Fibroblast of villous mesenchyme (primary cell): ENCODE data around the gene TMEM53. TPM values are rescaled to one million over a fixed set of nuclear protein-coding genes. Genes with fewer than 3 reads are reported as not detected.
A peak's percentile ranks its signal among the peaks of the same experiment; 100 is the strongest.

Experiments
- DNase-seq: peaks from one replicate; pipeline ENCODE4 v3.0.0-alpha.2; 2010; ENCODE audit warnings: low read depth
- H3K4me3 ChIP-seq: 2 replicates; pipeline ENCODE4 v1.5.1; 2011; ENCODE audit warnings: low read depth, mild to moderate bottlenecking, low read length
- CTCF ChIP-seq: IDR thresholded peaks from 2 replicates; pipeline ENCODE4 v1.5.1; 2012; ENCODE audit warnings: low read depth, mild to moderate bottlenecking, low read length; ENCODE audit not compliant: insufficient read depth
- total RNA-seq: library from RNA; depleted of rRNA; stranded (reverse); fragments of >200 nt; gene quantifications from 2 replicates; pipeline ENCODE4 v1.2.3, GENCODE V29; 2012

TMEM53 gene
- total RNA-seq, 1 donor: 7.3 TPM

GRCh38 chr1:44681905-44682882 is 7.9 kb upstream of the TMEM53 start:
- no peak for DNase-seq
- H3K4me3 ChIP-seq: no peak overlapping the region
- no peak for TF ChIP-seq CTCF

- no peak for TF ChIP-seq CTCF
- DNase-seq: no peak
- H3K4me3 ChIP-seq: no peak overlapping the region
Observed at GRCh38 chr1:44679468-44679867, 5.2 kb upstream of the TMEM53 start.

GRCh38 chr1:44678626-44679025 is 4.3 kb upstream of the TMEM53 start:
- DNase-seq: no peak
- H3K4me3 ChIP-seq: no peak overlapping the region
- no peak for TF ChIP-seq CTCF

- TF ChIP-seq CTCF: no peak
- DNase-seq: no peak
- H3K4me3 ChIP-seq: no peak overlapping the region
Observed at GRCh38 chr1:44678120-44678519, 3.8 kb upstream of the TMEM53 start.

GRCh38 chr1:44677201-44677766 is 3.0 kb upstream of the TMEM53 start:
- H3K4me3 ChIP-seq: no peak overlapping the region
- TF ChIP-seq CTCF: peak; percentile 63
- DNase-seq: peak; percentile 65

- peak; percentile 82 for DNase-seq
- TF ChIP-seq CTCF: no peak
- H3K4me3 ChIP-seq: no peak overlapping the region
Observed at GRCh38 chr1:44676484-44677200, 2.4 kb upstream of the TMEM53 start.
